ENCODE data around the gene FXYD3.

FXYD3 gene

DNA sequence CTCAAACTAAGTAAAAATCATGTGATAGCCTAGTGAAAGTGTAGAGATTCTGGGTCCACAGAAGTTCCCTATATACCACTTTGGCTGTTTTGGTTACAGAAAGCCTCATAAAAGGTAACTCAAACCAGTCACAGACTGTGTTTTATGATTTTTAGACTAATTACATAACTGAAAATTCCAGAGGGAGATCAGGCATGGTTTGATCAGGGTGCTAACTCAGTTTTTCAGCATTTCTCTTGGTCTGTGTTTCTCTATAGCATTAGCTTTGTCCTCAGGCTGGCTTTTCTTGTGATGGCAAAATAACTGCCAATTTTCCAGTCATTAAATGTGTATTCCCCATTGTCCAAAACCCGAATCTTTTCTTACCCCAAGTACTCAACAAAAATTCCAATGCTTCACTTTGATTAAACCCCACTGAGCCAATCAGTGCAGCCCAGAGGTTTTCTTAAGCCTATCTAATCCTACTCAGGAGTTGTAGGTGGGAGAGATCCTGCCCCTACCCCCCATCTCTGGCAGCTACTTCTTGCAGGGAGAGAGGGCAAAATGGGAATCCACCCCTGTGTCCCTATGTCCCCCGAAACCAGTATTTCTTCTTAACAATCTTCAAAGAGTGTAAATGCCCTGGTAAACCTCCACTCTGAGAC, 8.6 kb upstream of the FXYD3 start:
- no peak for DNase-seq (ENCODE audit: low spot score)

DNA sequence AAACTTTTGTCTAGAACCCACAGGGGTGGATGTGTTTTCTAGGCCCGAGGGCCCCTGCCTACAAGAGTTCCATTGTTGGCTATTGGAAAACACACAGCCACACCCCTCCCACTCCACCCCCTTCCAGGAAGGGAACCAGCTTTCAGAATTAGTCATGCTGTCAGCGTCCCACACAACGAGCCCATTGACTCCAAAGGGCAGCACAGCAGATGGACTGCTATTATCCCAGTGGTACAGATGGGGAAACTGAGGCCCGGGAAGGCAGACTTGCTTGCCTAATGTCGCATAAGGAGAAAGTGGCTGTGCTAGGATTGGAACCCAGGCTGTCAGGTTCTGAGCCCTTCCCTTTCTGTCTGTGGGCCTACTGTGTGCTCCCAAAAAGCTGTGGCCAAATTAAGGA, 8.1 kb upstream of the FXYD3 start:
- DNase-seq (ENCODE audit: low spot score), result peak; percentile 69

GRCh38 chr19:35108730-35109129, 6.9 kb upstream of the FXYD3 start:
- DNase-seq (ENCODE audit: low spot score), result no peak

DNA sequence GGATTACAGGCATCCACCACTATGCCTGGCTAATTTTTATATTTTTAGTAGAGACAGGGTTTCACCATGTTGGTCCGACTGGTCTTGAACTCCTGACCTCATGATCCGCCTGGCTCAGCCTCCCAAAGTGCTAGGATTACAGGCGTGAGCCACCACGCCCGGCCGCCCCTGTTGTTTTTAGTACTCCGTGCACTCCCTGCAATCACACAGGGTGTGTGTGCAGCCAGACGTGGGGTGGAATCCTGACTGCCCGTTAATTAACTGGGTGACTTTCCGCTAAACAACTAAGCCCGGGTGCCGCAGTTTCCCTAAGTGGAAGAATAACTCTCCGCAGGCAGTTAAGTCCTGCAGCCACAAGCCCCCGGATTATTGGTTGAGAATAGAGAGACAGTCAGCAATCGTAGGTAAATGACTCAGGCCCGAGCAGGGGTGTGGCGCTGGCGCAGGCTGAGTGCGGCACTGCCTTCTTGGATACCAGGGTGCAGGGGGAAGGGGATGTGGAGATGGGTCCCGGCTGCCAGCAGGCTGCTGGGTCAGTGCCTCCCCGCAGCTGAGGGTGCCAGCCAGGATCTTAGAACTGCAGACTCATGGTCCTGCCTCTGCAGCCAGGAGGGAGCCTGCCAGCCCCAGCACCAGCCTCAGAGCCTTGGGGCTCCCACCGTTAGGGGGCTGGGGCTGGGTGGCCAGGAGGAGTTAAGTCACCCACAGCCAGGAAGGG, 6.1 kb upstream of the FXYD3 start:
- peak; percentile 41 for DNase-seq (ENCODE audit: low spot score)

GRCh38 chr19:35110974-35111373, 4.6 kb upstream of the FXYD3 start:
- DNase-seq (ENCODE audit: low spot score), result no peak

DNA sequence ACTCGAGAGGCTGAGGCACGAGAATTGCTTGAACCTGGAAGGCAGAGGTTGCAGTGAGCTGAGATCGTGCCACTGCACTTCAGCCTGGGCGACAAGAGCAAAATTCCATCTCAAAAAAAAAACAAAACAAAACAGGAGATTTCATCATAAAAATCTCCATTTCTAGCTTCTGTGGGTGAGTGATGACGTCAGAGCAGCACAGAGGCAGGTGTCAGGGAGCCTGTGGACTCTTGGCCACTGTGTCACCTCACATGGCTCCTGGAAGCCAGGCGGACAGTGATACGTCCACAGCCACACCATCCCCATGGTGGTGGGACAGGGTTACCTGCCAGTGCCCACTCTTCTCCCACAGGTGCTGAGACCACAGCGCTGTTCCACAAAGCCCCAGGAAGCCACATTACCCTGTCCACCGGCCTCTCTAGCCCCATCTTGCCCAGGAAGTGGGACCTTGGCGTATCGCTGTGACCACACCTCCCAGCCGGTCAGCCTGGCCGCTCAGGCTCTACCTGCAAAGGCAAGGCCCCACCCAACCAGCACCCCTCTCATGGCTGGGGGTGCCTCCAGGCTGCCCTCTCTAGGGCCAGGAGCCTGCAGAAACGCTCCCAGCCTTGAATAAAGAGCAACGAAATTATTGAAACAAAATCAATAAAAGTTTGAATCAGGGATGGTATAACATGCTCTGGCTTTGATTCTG, 2.5 kb upstream of the FXYD3 start:
- DNase-seq (ENCODE audit: low spot score), result no peak

- DNase-seq (ENCODE audit: low spot score), result peak; percentile 59
These were observed 1.1 kb upstream of the FXYD3 start for GRCh38 chr19:35114353-35115176.

- peak; percentile 73 for DNase-seq (ENCODE audit: low spot score)
These were observed 614 bp downstream of the FXYD3 start for GRCh38 chr19:35116072-35116801.

DNA sequence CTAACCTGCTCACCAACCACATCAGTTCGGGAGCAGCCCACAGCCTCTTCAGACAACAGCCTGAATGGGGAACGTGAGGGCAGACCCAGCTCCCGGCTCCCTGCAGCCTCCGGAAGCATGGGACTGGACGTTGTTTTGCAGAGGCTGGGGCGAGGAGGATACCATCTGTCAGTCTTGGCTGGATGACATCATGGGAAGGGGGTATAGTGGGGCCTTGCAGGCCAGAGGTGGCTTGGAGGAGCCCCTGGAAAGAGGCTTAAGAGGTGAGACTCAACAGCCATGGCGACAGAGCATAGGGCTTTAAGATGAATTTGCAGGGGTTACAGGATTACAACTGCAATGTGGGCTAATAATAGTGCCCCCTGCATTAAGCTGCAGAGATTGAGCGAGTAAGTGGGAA, 1.5 kb downstream of the FXYD3 start:
- no peak for DNase-seq (ENCODE audit: low spot score)

DNA sequence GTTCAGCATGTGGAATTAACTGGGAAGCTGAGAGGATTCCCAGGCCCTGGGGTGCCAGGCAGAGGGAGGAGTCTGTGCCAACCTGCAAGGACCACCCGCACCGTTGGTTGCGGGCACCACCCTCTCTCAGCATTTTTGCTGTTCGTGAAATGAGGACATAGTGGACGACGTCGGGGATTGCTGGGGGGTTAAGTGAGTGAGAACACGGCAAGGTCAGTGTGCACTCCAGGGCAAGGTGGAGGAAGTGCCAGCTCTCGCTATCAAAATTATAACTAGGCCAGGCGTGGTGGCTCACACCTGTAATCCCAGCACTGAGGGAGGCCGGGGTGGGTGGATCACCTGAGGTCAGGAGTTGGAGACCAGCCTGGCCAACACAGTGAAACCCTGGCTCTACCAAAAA, 2.2 kb downstream of the FXYD3 start:
- no peak for DNase-seq (ENCODE audit: low spot score)

DNA sequence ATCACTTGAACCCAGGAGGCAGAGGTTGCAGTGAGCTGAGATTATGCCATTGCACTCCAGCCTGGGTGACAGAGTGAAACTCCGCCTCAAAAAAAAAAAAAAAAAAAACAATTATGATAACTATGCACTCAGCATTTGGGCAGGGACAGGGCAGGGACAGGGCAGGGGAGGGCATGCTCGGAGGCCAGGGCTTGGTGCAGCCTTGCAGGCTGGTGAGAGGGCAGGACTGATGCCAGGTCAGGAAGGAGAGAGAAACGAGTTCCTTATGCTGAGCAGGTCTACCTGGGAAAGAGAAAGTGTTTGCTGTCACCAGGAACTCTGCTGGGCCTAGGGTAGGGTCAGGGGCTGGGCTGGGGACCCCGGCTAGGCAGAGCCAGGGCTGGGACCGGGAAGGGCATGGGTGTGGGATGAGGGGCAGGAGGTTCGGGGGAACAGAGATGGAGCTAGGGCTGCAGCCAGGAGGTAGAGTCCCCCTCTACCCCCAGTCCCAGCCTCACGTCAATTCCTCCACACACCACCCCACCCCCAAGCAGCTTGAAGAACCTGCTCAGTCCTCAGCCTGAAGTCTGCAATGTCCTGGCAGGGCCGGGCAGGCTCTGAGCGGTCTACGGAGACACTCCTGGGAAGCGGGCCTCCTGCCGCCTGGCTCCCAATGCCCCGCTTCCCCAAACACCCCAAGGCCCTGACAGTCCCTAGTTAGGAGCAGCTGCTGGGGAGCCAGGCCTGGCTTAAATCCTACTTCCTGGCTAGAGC, 2.8 kb downstream of the FXYD3 start:
- peak; percentile 48 for DNase-seq (ENCODE audit: low spot score)

- no peak for DNase-seq (ENCODE audit: low spot score)
These were observed 3.5 kb downstream of the FXYD3 start for GRCh38 chr19:35119091-35119490.

DNA sequence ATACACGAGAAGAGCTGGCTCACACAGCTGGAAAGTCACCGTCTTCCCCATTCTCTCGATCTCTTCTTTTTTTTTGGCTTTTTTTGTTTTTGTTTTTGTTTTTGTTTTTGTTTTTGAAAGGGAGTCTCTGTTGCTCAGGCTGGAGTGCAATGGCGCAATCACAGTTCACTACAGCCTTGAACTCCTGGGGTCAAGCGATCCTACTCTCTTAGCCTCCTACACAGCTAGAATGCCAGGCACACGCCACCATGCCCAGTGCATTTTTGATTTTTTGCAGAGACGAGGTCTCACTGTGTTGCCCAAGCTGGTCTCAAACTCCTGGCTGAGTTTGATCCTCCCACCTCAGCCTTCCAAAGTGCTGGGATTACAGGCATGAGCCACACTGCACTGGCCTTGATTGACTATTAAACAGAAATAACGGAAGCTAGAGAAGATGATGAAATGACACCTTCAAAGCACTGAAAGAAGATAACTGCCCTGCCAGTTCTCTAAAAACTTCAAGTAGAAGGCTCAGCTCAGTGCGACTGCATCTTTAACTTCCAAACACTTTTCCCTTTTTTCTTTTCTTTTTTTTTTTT, 4.0 kb downstream of the FXYD3 start:
- no peak for DNase-seq (ENCODE audit: low spot score)

GRCh38 chr19:35120492-35120891, 4.9 kb downstream of the FXYD3 start:
- peak; percentile 75 for DNase-seq (ENCODE audit: low spot score)

GRCh38 chr19:35120898-35121297, 5.3 kb downstream of the FXYD3 start:
- peak; percentile 56 for DNase-seq (ENCODE audit: low spot score)

GRCh38 chr19:35122687-35123551, 7.3 kb downstream of the FXYD3 start:
- no peak for DNase-seq (ENCODE audit: low spot score)

DNA sequence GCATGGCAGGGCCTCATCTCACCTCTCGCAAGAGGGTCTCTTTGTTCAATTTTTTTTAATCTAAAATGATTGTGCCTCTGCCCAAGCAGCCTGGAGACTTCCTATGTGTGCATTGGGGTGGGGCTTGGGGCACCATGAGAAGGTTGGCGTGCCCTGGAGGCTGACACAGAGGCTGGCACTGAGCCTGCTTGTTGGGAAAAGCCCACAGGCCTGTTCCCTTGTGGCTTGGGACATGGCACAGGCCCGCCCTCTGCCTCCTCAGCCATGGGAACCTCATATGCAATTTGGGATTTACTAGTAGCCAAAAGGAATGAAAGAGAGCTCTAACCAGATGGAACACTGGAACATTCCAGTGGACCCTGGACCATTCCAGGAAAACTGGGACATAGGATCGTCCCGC, 8.0 kb downstream of the FXYD3 start:
- no peak for DNase-seq (ENCODE audit: low spot score)

DNA sequence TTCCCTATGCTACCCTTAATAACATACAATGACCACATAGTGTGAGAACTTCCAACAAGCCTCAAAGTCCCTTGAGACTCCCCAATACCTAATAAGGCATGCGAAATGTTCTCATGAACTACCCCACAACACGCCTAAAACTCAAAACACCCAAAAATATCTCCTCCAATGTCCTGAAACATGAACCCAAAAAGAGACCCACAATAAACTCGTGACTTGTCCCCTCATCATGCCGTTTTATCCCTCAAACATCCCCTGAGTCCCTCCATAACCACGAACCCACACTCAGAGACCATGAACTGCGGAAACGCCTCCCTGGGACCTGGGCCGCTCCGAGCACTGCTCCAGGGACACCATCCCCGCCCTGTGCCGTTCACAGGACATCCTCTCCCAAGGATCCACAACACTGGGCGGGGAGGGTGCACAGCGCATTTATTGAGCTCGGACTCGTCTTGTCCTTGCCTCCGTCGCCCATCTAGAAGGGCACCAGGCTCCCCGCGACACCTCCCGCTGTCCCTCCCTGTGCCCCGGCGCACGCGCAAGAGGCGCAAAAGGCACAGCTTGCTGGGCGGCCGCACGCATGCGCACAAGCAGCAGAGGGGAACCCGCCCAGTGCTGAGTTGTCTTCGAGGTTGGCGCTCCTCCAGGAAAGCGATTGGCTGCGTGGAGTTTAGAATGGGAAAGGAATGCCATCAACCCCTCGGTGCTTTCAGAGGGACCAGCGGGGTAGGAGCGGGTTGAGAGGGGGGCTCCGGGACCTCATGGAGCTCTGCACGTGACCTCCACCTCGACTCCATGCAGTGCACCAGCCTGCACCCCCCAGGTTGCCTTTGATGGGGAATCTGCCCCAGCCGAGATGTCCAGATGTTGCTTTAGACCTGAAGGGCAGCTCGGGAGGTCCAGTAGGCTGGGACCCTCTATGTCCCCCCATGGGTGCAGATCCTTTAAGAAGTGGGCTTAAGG, 8.8 kb downstream of the FXYD3 start:
- DNase-seq (ENCODE audit: low spot score), result peak; percentile 96
